Astrocyte of the spinal cord (primary cell): ENCODE measurements around the gene ERCC6L2.

Experiments
- DNase-seq: peaks from one replicate; pipeline ENCODE4 v3.0.0; 2011; ENCODE audit warnings: low read depth, low spot score
- H3K4me3 ChIP-seq: 2 replicates; pipeline ENCODE4 v1.5.1; 2011; ENCODE audit warnings: low read depth, mild to moderate bottlenecking, low read length, moderate library complexity
- CTCF ChIP-seq: IDR thresholded peaks from 2 replicates; pipeline ENCODE4 v1.5.1; 2012; ENCODE audit warnings: low read depth, mild to moderate bottlenecking, low read length, inconsistent platforms
- in situ Hi-C: cut with HindIII; loops from 2 replicates; pipeline ENCODE4 v1.10.0; 2017; ENCODE audit warnings: low sequenced_read_pairs

ERCC6L2 gene

GRCh38 chr9:95835393-95835792 lies 40.1 kb upstream of the ERCC6L2 start:
- no peak overlapping the region for H3K4me3 ChIP-seq
- TF ChIP-seq CTCF, result no peak
- in situ Hi-C loops, result no loop called here
- DNase-seq, result no peak

- H3K4me3 ChIP-seq, result no peak overlapping the region
- DNase-seq, result peak; percentile 46
- no peak for TF ChIP-seq CTCF
- in situ Hi-C loops, result no loop called here
Measured at GRCh38 chr9:95836072-95836471, 39.4 kb upstream of the ERCC6L2 start.

GRCh38 chr9:95839012-95839411 lies 36.5 kb upstream of the ERCC6L2 start:
- in situ Hi-C loops, result no loop called here
- no peak for TF ChIP-seq CTCF
- no peak for DNase-seq
- no peak overlapping the region for H3K4me3 ChIP-seq

GRCh38 chr9:95840074-95840473 lies 35.4 kb upstream of the ERCC6L2 start:
- in situ Hi-C loops, result no loop called here
- H3K4me3 ChIP-seq, result no peak overlapping the region
- DNase-seq, result no peak
- TF ChIP-seq CTCF, result no peak

GRCh38 chr9:95841377-95841776 lies 34.1 kb upstream of the ERCC6L2 start:
- H3K4me3 ChIP-seq, result no peak overlapping the region
- in situ Hi-C loops, result no loop called here
- TF ChIP-seq CTCF, result no peak
- DNase-seq, result no peak

- in situ Hi-C loops, result no loop called here
- DNase-seq, result no peak
- no peak overlapping the region for H3K4me3 ChIP-seq
- TF ChIP-seq CTCF, result no peak
Measured at GRCh38 chr9:95845751-95846150, 29.7 kb upstream of the ERCC6L2 start.

GRCh38 chr9:95848764-95849163 lies 26.7 kb upstream of the ERCC6L2 start:
- in situ Hi-C loops, result no loop called here

More at GRCh38 chr9:95848764-95849163, 26.7 kb upstream of the ERCC6L2 start:
- no peak for DNase-seq
- no peak for TF ChIP-seq CTCF
- H3K4me3 ChIP-seq, result no peak overlapping the region
